Tibial artery (tissue), 4 donors: ENCODE data around the gene ITGBL1.
A peak's percentile ranks its signal among the peaks of the same experiment; 100 is the strongest.

Experiments
- DNase-seq, 2 donors: peaks; one replicate each; pipeline ENCODE4 v3.0.0-alpha.2; 2019
- H3K27ac ChIP-seq, 2 donors: fragments of 200-600 bp; sonication (generic) in 1 of 2; 1 replicate in 1 of 2; 2 replicates in 1 of 2; pipeline ENCODE4 v1.5.1; 2018 to 2019; ENCODE audit warnings: mild to moderate bottlenecking in 1 of 2
- H3K27me3 ChIP-seq, 2 donors: fragments of 200-600 bp; sonication (generic) in 1 of 2; one replicate each; pipeline versions ENCODE4 v1.5.1 to v1.6.0; 2016 to 2019
- H3K36me3 ChIP-seq, 3 donors: fragments of 200-600 bp; sonication (generic) in 2 of 3; one replicate each; pipeline ENCODE4 v1.5.1; 2016 to 2019; ENCODE audit warnings: mild to moderate bottlenecking in 2 of 3
- H3K4me1 ChIP-seq, 4 donors: fragments of 200-600 bp; sonication (generic) in 2 of 4; 1 replicate in 3 of 4; 2 replicates in 1 of 4; pipeline ENCODE4 v1.5.1; 2016 to 2019
- H3K4me3 ChIP-seq, 2 donors: fragments of 200-600 bp; sonication (generic) in 1 of 2; 1 replicate in 1 of 2; 2 replicates in 1 of 2; pipeline ENCODE4 v1.5.1; 2018 to 2019; ENCODE audit warnings: mild to moderate bottlenecking in 2 of 2
- H3K9me3 ChIP-seq, 3 donors: fragments of 200-600 bp; sonication (generic) in 1 of 3; one replicate each; pipeline ENCODE4 v1.5.1; 2016 to 2019
- intact Hi-C: fragments of 100-400 bp; cut with DNase I; formaldehyde crosslinking; loops from one replicate; pipeline ENCODE4 v1.15.0; 2023; ENCODE audit warnings: low total_unique reads
- TF ChIP-seq, protein P1 (sequence below), 2 experiments: fragments of 200-600 bp in 1 of 2; fragments of 450-650 bp in 1 of 2; IDR thresholded peaks; one replicate each; pipeline ENCODE4 v1.5.1; 2017 to 2019; ENCODE audit warnings: antibody characterized with exemption in 2 of 2, mild to moderate bottlenecking in 1 of 2, moderate library complexity in 1 of 2

ITGBL1 gene

DNA sequence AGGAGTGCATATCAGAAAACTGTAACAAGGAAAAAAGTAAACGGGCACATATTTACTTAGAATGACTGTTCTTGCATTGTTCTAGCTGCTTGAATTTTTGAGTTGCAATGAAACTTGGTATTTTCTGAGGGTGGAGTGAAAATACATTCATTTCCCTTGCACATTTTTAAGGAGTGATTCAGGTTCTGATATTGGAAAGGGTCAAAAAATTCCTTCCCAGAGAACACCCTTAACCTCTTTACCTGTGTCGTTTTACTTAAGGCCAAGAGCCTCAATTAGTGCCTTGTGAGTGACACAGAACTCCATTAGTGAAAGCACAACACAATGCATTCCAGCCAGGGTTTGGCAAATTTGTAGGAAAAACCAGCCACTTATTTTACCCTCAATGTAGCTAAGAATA lies 2.3 kb downstream of the ITGBL1 start:
- H3K27me3 ChIP-seq = no peaks in the 10 kb centered on the region
- no peaks in the 10 kb centered on the region for H3K36me3 ChIP-seq
- DNase-seq = no peak
- intact Hi-C loops = loop anchor here (10.0 kb wide), 1 partner anchor 150 kb away; no protein-coding TSS in a partner anchor
- no peaks in the 10 kb centered on the region for H3K9me3 ChIP-seq
- peaks cover 0 to 75% (median 19%) of the 10 kb centered on the region in 4 donors for H3K4me1 ChIP-seq
- TF ChIP-seq, protein P1, sequence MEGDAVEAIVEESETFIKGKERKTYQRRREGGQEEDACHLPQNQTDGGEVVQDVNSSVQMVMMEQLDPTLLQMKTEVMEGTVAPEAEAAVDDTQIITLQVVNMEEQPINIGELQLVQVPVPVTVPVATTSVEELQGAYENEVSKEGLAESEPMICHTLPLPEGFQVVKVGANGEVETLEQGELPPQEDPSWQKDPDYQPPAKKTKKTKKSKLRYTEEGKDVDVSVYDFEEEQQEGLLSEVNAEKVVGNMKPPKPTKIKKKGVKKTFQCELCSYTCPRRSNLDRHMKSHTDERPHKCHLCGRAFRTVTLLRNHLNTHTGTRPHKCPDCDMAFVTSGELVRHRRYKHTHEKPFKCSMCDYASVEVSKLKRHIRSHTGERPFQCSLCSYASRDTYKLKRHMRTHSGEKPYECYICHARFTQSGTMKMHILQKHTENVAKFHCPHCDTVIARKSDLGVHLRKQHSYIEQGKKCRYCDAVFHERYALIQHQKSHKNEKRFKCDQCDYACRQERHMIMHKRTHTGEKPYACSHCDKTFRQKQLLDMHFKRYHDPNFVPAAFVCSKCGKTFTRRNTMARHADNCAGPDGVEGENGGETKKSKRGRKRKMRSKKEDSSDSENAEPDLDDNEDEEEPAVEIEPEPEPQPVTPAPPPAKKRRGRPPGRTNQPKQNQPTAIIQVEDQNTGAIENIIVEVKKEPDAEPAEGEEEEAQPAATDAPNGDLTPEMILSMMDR (IDR thresholded peaks at IDR 0.05) = no peak
- peak overlapping the region; percentile 67 to 70 for H3K4me3 ChIP-seq
- H3K27ac ChIP-seq = peak overlapping the region; percentile 84 to 85

GRCh38 chr13:101455863-101456262 lies 3.4 kb downstream of the ITGBL1 start:
- no peaks in the 10 kb centered on the region for H3K9me3 ChIP-seq
- intact Hi-C loops = loop anchor here (10.0 kb wide), 1 partner anchor 151 kb away; no protein-coding TSS in a partner anchor
- TF ChIP-seq, protein P1 (IDR thresholded peaks at IDR 0.05) = no peak
- peaks cover 0 to 64% (median 15%) of the 10 kb centered on the region in 4 donors for H3K4me1 ChIP-seq
- peak overlapping the region; percentile 84 to 85 for H3K27ac ChIP-seq
- DNase-seq = no peak
- H3K27me3 ChIP-seq = no peaks in the 10 kb centered on the region
- no peaks in the 10 kb centered on the region for H3K36me3 ChIP-seq
- H3K4me3 ChIP-seq = peak overlapping the region; percentile 3 to 70

GRCh38 chr13:101457176-101457575 lies 4.7 kb downstream of the ITGBL1 start:
- Histone ChIP-seq H3K4me1 (peaks cover 0 to 55% (median 14%) of the 10 kb centered on the region in 4 donors), H3K27ac (peak overlapping the region; percentile 84 to 85), H3K27me3 (no peaks in the 10 kb centered on the region), H3K4me3 (no peak overlapping the region), H3K9me3 (no peaks in the 10 kb centered on the region), H3K36me3 (no peaks in the 10 kb centered on the region)
- TF ChIP-seq, protein P1 (IDR thresholded peaks at IDR 0.05) = no peak
- no peak for DNase-seq
- intact Hi-C loops = loop anchor here (10.0 kb wide), 1 partner anchor 152 kb away; no protein-coding TSS in a partner anchor

DNA sequence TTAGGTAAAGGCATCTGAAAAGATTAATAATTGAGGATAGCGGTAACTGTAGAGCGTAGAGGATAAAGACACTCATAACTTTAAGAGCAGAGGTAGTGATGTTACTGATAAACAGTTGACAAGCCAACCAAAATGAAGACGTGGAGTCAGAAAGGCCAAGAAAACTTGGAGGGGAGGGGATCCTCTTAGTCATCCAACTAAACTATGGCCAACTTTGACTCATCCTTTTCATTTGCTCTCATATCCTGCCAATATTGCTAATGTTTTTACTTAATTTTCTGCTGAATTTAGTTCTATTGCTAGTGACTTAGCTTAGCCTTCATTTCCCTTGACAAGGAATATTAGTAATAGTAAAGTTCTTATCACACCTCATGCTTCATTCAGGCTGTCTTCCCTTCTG lies 13.4 kb downstream of the ITGBL1 start:
- intact Hi-C loops = no loop called here

GRCh38 chr13:101467415-101467814 lies 14.9 kb downstream of the ITGBL1 start:
- Histone ChIP-seq H3K27ac (peak overlapping the region; percentile 37 to 46), H3K4me3 (peak overlapping the region in 1 of 2 donors; percentile 4)
- intact Hi-C loops = no loop called here

More for the DNA sequence above, 13.4 kb downstream of the ITGBL1 start:
- H3K4me3 ChIP-seq = no peak overlapping the region
- TF ChIP-seq, protein P1 (IDR thresholded peaks at IDR 0.05) = no peak
- no peaks in the 10 kb centered on the region for H3K36me3 ChIP-seq
- no peaks in the 10 kb centered on the region for H3K27me3 ChIP-seq
- no peak overlapping the region for H3K27ac ChIP-seq
- peaks cover 0 to 42% (median 0%) of the 10 kb centered on the region in 4 donors for H3K4me1 ChIP-seq
- no peaks in the 10 kb centered on the region for H3K9me3 ChIP-seq
- no peak for DNase-seq

More at GRCh38 chr13:101467415-101467814, 14.9 kb downstream of the ITGBL1 start:
- no peaks in the 10 kb centered on the region for H3K27me3 ChIP-seq
- peaks cover 0 to 38% (median 0%) of the 10 kb centered on the region in 4 donors for H3K4me1 ChIP-seq
- H3K36me3 ChIP-seq = no peaks in the 10 kb centered on the region
- H3K9me3 ChIP-seq = no peaks in the 10 kb centered on the region
- DNase-seq = no peak
- TF ChIP-seq, protein P1 (IDR thresholded peaks at IDR 0.05) = no peak
